ENCODE results near the gene PPP3CA. TPM values are rescaled to one million over a fixed set of nuclear protein-coding genes. Genes with fewer than 3 reads are reported as not detected.

Gene PPP3CA
- total and polyA plus RNA-seq, 11 donors: 5.9 to 32.5 (median 19.3) TPM

DNA sequence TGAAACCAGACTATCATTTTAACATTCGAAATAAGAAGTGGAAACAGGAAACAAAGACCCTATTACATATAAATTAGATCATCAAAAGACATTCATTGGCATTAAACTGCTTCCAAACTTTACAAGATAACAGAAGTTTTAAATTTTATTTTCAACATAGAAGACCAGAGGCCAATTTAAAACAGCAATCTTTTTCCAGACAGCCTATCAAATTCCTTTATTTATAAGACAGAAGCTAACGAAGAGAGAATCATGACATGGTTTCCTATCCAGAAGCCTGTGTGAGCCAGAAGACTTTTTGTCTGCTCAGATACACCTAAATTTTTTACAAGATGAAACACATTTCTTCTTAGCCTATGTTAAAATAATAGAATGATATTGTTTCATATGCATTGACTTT is 291.9 kb downstream of the PPP3CA start:
- Histone ChIP-seq H3K36me3 (peaks cover 0 to 10% (median 0%) of the 10 kb centered on the region in 9 donors), H3K27me3 (no peaks in the 10 kb centered on the region), H3K4me1 (peaks cover 0 to 11% (median 0%) of the 10 kb centered on the region in 12 donors), H3K9me3 (no peaks in the 10 kb centered on the region), H3K27ac (no peak overlapping the region), H3K4me3 (no peak overlapping the region)
- intact Hi-C loops (cut with DNase I): no loop called here
- DNase-seq (no peak), ATAC-seq (no peak)
- 64 to 77% (median 73%) methylated on average over 2 of the region's 2 CpGs for WGBS, 4 donors
- no peak for TF ChIP-seq POLR2A (IDR thresholded peaks at IDR 0.05)
- TF ChIP-seq, protein P1, sequence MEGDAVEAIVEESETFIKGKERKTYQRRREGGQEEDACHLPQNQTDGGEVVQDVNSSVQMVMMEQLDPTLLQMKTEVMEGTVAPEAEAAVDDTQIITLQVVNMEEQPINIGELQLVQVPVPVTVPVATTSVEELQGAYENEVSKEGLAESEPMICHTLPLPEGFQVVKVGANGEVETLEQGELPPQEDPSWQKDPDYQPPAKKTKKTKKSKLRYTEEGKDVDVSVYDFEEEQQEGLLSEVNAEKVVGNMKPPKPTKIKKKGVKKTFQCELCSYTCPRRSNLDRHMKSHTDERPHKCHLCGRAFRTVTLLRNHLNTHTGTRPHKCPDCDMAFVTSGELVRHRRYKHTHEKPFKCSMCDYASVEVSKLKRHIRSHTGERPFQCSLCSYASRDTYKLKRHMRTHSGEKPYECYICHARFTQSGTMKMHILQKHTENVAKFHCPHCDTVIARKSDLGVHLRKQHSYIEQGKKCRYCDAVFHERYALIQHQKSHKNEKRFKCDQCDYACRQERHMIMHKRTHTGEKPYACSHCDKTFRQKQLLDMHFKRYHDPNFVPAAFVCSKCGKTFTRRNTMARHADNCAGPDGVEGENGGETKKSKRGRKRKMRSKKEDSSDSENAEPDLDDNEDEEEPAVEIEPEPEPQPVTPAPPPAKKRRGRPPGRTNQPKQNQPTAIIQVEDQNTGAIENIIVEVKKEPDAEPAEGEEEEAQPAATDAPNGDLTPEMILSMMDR (IDR thresholded peaks at IDR 0.05): no peak

DNA sequence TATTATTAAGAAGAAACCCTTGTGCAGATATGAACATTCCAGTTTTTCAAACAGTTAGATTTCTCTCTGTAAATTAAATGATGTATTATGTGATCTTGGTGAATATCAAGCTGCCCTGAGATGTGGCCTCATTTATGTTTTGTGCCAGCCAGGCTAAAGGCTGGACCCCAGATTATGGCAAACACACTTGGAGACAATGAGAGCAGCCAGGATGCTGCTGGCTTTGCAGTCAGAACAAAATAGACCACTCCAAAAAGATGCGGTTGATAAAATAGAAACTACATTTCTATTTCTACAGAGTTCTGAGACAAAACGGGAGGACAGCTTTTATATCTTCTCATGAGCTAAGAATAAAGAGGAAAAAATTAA is 296.5 kb downstream of the PPP3CA start:
- intact Hi-C loops (cut with DNase I): no loop called here
- no peaks in the 10 kb centered on the region for H3K36me3 ChIP-seq
- H3K9me3 ChIP-seq: no peaks in the 10 kb centered on the region
- TF ChIP-seq POLR2A (IDR thresholded peaks at IDR 0.05): no peak
- TF ChIP-seq, protein P1 (IDR thresholded peaks at IDR 0.05): no peak
- no peak overlapping the region for H3K27ac ChIP-seq
- WGBS, 4 donors: 93 to 94% (median 93%) methylated on average over 2 of the region's 2 CpGs
- ATAC-seq: no peak
- no peak overlapping the region for H3K4me3 ChIP-seq
- peaks cover 0 to 7% (median 0%) of the 10 kb centered on the region in 12 donors for H3K4me1 ChIP-seq
- DNase-seq: no peak
- H3K27me3 ChIP-seq: no peaks in the 10 kb centered on the region

DNA sequence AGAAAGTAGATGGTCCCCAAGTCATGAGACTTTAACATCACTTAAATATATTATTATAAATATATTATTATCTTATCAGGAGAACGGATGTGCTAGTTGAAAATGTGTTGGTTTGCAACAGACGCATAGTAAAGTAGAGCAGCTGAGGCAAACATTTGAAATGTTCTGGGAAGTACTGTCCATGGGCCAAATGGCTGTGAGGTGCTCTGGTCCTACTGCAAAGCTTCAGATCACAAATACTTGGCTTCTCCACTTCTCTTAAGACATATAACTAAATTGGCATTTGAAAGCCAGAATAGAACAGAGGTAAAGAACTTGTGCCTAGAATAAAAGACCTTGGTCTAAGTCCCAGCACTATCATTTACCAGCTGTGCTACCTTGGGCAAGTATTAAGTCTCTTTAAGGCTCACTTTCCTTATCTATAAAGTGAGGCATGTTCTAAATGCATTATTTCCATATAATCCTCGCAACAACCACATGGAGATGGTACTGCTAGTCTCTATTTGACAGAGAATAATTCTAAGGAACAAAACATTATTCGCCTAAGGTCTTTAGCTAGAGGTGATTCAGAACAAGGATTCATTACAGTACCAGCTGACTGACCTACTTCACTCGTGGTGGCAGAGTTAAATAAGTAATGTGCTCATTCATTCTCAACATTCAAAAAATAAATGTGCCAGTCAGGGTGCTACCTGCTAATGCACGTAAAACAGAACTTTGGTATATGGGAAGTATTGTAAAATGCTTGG is 297.1 kb downstream of the PPP3CA start:
- TF ChIP-seq, protein P1 (IDR thresholded peaks at IDR 0.05): no peak
- TF ChIP-seq POLR2A (IDR thresholded peaks at IDR 0.05): no peak
- Histone ChIP-seq H3K27ac (no peak overlapping the region), H3K4me1 (peaks cover 0 to 3% (median 0%) of the 10 kb centered on the region in 12 donors), H3K36me3 (peaks cover 0 to 2% (median 0%) of the 10 kb centered on the region in 9 donors), H3K4me3 (no peak overlapping the region), H3K27me3 (no peaks in the 10 kb centered on the region), H3K9me3 (no peaks in the 10 kb centered on the region)
- ATAC-seq (no peak), DNase-seq (no peak)
- 73 to 78% (median 74%) methylated on average over 6 of the region's 6 CpGs for WGBS, 4 donors
- intact Hi-C loops (cut with DNase I): no loop called here

DNA sequence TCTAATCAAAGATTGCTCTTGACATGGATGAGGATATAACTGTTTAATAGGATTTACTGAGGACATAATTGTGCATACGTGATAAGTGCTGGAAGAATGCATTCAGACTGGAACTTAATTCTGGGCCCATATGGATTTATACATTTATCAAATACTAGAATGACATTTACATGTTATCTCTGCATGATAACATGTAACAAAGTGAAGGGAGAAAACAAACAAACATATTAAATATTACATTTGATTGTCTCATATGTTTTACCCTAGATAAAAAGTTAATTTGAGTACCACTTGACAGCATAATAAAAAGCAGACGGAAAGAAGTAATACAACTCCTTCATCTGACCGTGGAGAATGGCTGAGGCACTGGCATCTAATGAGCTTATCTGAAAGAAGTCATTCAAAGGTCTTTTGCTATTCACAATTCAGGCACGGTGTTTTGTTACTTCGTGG is 297.8 kb downstream of the PPP3CA start:
- TF ChIP-seq POLR2A (IDR thresholded peaks at IDR 0.05): no peak
- TF ChIP-seq, protein P1 (IDR thresholded peaks at IDR 0.05): no peak
- WGBS, 4 donors: 49 to 55% (median 53%) methylated on average over 5 of the region's 5 CpGs
- intact Hi-C loops (cut with DNase I): no loop called here
- Histone ChIP-seq H3K27me3 (no peaks in the 10 kb centered on the region), H3K27ac (no peak overlapping the region), H3K4me1 (peaks cover 0 to 2% (median 0%) of the 10 kb centered on the region in 12 donors), H3K9me3 (no peaks in the 10 kb centered on the region), H3K4me3 (no peak overlapping the region), H3K36me3 (peaks cover 0 to 5% (median 0%) of the 10 kb centered on the region in 9 donors)
- ATAC-seq (no peak), DNase-seq (no peak)
